NCI-H1930 (cell line): ENCODE results near the gene ZNF236.

Experiments used
- DNase-seq, 2 experiments: peaks; one replicate each; lab custom pipeline; 2025; lab: John Stamatoyannopoulos, UW

ZNF236 gene

DNA sequence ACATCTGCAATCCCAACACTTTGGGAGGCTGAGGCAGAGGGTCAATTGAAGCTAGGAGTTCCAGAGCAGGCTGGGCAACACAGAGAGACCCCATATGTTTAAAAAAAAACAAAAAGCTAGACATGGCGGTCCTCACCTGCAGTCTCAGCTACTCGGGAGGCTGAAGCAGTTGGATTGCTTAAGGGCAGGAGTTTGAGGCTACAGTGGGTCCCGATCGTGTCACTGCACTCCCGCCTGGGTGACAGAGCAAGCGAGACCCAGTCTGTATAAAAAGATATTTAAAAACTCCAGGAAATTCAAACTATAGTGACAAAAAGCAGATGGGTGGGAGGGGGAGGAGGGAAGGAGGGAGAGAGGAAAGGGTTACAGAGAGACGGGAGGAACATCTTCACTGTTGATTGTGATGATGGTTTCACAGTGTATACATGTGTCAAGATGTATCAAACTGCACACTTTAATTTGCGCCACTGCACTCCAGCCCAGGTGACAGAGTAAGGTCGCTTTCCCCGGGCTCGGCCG lies 942 bp upstream of the ZNF236 start:
- DNase-seq: no peak

DNA sequence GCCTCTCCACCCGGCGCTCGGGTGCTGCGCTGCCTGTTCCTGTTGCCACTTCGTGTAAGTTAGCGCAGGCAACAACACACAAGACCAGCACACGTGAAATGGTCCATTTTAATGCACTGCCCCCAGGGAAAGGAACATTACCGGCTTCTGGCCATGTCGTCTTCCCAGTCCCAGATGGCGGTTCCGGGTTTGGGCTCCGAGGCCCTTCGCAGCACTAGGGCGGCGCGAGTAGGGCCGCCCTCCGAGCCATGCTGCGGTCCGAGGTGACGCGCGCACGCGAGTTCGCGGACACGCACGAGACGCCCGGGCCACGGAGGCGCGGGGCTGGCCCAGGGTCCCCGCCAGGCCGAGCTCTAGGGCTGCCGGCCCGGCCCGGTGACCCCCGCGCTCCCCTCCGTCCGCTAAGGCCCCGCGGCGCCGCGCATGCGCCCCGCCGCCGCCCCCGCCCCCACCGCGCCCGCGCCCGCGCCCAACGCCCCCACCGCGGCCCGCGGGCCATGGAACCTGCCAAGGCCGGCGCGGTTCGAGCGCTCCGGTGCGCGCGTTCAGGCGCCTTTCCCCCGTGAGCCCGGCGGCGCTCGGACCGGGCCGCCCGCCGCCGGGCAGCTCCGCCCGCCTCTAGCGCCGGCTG lies 367 bp upstream of the ZNF236 start:
- DNase-seq: peak in 1 of 2 experiments; percentile 68

DNA sequence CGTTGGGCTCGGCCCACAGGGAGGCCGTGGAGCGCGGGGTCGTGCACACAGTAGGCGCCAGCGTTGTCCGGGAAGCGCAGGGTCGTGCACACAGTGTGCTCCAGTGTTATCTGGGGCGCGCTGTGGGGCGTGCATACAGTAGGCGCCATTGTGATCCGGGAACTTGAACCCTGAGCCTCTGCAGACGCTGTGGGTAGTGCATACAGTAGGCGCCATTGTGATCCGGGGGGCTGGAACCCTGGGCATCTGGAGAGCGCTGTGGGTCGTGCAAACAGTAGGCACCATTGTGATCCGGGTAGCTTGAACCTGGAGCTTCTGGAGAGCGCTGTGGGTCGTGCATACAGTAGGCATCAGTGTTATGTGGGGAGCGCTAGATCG lies 793 bp downstream of the ZNF236 start:
- no peak for DNase-seq

DNA sequence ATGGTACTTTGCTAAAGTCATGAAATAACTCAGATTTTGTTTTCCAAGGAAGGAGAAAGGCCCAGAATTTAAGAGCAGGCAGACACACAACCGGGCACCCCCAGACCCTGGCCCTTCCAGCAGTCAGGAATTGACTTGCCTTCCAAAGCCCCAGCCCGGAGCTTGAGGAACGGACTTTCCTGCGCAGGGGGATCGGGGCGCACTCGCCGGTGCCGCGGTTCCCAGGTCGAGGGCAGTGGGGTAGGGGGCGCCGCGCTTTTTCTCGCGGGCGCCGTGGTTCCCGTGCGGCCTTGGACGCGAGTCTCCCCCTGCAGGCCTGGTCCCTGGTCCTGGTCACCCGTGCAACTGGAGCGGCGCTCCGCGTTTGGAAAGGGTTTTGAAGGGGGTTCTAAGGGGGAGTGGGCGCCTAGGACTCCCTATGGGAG lies 1.2 kb downstream of the ZNF236 start:
- DNase-seq: peak; percentile 61 to 76

DNA sequence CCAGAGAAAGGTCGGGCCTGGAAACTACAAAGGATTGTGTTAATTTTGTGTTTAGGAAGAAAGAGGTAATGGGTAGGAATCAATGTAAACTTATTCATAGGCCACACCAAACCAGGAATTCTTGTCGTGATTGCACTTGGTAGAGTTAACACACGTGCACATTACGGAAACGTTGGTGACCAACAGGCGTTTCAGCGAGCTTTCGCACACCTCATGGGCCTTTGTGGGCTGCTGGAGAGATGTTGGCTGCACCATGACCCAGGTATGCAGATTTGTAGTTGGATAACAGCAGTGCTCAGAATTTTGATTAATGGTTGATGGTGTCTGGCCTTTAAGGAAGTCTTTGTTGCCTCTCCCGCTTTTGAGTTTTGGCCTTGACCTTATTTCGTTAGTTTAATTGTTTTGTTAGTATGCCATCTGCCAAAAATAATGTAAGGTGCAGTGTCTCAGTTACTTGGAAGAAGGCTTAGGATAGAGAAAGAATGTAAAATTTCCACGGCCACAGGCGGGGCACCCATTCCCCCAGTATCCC lies 1.9 kb downstream of the ZNF236 start:
- DNase-seq: peak in 1 of 2 experiments; percentile 52

DNA sequence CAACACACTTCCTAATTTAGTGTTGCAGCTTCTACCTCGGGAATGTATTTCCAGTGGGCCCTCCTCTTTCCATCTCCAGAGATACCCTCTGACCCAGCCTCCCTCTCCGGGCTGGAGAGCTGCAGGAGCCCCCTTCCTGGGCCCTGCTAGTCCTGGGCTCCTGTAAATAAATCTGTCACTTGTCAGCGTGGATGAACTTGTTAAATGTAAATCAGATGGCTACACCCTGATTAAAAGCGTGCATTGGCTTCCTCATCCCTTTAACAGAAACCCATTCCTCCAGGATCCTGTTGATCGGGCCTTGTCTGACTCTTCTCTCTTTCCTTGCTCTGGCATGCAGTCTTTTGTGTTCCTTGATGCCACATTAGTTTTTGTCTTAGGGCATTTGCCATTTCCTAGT lies 2.4 kb downstream of the ZNF236 start:
- no peak for DNase-seq

DNA sequence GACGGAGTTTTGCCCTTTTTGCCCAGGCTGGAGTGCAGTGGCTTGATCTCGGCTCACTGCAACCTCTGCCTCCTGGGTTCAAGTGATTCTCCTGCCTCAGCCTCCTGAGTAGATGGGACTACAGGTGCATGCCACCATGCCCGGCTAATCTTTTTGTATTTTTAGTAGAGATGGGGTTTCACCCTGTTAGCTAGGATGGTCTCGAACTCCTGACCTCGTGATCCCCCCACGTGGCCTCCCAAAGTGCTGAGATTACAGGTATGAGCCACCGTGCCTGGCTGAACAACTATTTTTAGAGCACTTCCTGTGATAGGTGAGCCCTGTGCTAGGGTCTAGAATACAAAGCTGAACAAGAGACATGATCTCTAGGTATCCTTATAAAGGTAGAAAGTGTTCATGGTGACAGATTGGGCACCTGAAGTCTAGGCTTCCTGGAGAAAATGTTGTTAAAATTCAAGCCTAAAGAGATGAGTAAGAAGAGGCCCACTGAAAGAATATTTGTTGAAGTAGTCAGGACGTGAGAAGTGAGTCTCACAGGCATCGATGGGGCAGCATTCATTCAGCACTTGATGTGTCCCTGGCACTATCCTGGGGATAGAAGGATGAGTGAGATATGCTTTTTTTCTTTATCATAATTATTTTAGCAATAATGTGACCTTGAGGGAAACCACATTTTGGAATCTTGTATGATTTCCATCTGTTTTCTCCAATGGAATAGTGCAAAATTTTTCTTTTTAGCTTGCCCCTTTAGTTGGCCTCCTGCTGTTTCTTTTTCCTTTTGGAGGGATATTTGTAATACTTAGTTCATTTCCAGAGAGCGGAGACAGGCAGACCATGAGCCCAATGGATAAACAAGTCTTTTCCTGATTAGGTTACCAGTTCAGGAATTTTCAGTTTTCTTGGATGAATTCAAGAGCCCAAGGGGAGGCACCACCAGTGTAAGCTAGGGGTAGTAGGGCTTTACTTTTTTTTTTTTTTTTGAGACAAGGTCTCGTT lies 5.1 kb downstream of the ZNF236 start:
- DNase-seq: no peak

DNA sequence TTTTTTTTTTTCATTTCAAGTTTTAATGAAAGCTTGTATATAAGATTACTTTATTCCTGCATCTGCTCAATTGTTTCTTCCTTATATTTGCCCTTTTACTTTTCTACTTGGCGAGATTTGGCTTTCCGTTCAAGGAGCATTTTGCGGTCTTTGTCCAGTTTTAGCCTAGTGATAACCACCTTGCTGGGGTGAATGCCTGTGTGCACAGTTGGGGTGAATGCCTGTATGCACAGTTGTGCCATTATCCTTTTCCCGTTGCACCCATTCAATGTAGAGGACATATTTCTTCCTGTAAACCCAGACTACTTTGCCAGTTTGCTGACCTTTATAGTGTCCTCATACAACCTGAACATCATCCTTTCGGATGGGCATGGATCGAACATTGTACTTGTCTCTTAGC lies 12.0 kb downstream of the ZNF236 start:
- no peak for DNase-seq

DNA sequence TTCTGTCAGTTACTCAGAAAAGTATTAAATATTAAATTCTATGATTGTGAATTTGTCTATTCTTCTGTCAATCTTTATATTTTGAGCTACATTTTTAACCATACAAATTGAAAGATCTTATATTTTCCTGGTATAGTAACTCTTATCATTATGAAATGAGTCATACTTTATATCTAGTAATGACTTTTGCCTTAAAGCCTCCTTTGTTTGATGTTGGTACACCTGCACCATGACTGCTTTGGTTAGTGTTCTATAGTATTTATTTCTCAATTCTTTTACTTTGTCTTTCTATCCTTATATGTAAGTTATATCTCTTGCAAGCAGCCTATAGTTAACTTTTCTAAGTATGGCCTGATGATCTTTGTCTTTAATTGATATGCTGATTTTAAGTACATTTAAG lies 13.0 kb downstream of the ZNF236 start:
- DNase-seq: no peak

DNA sequence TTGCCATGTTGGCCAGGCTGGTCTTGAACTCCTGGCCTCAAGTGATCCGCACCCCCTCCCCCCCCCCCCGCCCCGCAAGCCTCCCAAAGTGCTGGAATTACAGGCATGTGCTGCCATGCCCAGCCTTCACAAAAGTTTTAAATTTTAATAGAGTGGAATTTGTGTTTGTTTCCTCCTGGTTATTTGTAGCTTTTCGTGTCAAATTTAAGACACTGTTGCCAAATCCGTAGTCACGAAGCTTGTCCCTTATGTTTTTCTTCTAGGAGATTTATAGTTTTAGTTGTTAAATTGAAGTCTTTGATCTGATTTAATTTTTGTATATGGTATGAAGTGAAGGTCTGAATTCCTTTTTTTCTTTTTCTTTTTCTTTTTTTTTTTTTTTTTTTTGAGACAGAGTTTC lies 14.7 kb downstream of the ZNF236 start:
- no peak for DNase-seq

DNA sequence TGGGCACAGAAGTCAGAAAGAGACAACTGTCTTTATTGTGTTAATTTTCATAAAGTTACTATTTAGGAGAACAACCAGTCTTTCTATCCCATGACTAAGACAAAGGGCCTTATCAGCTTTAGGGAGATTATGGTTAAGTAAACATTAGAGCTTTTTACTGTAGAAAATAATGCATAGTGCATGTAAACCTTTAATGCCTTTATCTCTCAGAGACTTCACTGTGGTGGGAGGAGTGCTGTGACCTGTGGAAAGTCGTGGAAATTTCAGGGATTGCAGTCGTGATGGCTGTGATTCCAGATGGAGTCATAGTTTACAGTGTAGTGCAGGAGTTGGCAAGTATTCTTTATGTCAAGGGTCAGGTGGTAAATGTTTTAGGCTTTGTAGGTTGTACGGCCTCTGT lies 15.8 kb downstream of the ZNF236 start:
- DNase-seq: no peak

DNA sequence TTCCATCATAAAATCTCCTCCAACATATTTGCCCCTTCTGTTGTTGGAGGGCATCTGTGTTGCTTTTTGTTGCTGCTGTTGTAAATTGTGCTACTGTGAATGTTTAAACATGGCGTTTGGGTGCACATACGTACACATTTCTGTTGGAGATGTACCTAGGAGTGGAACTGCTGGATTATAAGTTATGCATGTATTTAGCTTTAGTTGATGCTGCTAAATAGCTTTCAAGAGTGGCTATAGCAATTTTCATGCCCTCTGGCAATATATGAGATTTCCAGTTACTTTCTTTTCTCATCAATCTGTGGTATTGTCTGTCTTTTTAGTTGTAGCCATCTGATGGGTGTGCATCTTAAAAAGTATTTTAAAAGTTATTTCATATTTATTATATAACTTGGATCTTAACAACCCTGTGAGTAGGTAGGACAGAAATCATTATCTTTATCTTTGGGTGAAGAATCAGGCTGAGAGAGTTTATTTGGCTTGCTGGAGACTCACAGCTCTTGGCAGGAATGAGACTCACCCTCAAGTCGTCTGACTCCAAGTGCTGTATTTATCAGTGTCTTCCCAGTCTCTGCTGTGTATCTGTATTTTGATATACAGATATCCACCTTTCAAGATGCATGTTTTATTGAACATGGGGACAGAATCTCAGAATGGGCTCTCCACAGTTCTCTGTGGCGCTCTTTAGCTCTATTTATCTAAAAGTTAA lies 16.9 kb downstream of the ZNF236 start:
- no peak for DNase-seq

DNA sequence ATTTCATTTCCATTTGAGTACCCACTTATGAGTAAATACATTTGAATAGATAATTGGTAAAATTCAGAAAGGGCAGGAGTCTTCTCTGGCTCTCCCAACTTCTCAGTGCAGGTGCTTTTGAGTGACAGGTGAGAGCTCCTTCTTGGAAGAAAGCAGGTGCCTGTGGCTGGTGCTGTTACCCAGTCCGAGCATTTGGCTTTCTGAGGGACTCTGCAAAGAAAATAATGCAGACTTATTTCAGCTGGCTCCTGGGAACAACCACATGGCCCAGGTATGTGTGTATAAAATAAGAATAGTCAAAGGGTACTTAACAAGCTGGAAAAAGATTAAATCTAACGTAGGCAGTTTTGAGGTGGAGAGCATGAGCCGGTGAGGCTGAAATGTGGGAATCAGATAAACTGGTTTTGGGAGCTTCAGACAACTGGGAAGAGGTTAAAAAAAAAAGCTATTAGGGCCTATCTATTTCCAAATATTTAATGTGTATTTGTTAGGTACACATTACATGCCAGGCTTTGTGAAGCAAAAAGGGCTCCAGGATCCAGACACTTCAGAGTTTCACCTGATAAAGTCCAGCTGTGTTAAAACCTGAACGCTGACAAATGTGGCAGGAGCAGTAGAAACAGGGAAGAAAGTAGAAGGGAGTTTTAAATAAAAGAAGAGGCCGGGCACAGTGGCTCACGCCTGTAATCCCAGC lies 20.6 kb downstream of the ZNF236 start:
- DNase-seq: no peak

DNA sequence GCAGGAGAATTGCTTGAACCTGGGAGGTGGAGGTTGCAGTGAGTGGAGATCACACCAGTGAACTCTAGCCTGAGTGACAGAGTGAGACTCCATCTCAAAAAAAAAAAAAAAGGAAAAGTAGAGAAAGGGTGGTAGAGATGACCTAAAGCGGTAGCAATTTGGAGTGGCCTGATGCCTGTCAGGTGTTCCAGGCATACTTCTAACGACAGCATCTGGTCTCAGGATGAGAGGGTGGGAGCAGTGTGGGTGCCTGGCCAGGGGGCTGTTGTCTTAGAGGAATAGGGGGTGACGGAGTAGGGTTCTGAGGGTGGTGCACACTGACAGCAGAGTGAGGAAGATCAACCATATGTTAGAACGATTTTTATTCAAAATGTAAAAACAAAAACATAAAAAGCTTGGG lies 21.8 kb downstream of the ZNF236 start:
- no peak for DNase-seq

DNA sequence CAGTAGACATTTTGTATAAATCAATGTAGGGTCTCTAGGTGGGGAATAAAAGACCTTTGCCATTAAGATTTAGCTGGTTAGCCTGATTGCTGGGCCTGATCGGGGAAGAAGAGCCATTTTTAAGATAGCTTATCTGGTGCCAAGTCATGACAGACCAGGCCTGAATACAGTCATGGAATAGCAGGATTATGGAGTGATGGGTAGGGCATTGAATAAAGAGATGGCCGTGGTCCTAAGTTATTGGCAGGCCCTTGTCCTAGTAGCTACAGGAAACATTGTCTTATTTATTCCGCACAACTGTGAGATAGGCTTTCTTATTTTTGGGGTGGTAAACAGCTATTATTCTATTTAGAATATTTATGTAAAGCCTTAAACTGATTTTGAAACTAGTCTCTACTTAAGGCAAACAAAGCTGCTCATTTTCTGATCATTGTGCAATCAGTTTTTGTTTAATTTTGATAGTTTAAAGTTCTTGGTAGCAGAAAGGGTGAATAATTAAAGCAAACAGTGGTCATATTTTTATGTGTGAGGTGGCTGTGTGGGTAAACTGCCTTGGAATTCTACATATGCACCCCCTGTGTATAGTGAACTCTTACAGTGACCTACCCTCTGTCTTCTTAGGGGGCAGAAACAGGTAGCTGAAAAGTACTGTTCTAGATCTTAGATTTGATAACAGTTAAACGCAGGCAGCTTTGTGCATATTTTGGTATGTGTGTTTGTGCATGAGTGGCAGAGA lies 22.6 kb downstream of the ZNF236 start:
- DNase-seq: no peak

DNA sequence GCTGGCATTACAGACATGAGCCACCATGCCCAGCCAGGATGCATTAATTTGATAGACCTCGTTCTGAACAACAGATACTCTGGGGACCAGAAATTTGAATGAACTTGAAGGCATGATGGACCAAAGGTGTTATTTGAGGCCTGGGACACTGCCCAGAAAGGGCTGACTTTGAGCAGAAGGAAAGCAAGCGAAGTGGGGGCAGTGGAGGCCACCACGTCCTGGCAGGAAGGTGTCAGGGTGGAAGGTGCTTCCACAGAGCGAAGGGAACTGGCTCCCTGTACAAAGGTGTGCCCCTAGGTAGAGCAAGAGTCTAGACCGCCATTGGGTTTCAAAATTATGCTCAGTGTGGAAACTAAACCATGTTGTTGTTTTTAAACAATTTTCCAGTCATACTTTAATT lies 23.9 kb downstream of the ZNF236 start:
- no peak for DNase-seq

DNA sequence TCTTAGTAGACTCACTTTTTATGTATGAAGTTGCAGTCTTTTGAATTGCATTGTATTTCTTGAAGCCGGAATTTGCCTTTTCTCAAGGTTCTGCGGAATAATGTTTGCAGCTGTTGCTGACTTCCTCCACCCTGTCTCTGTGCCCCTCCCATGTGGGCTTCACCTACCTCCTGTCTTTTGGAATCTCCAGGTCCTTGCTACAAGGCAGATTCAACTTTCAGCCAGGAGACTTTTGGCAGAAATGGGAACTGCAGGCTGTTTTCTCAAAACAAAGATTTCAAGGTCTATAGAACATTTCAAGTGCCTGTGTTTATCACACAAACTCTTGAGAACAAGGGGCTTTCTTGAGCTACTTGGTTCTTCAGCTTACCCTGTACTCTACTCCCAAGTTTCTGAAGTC lies 25.6 kb downstream of the ZNF236 start:
- DNase-seq: no peak

DNA sequence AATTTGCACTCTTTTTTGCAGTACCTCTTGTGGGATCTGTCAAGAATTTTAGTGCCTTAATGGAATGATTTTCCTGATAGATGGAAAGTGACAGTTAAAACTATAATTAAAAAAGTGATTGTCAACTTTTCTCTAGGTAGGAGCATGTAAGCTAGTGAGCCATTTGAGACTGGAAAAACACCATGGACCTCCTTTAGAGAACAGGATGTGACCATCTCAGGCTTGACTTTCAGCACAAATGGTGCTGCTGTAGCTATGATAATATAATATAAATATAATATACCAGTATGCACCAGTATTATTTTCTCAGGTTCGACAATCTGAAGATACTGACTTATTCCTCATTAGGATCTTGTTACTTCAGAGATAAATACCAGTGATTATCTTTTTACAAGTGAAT lies 27.8 kb downstream of the ZNF236 start:
- no peak for DNase-seq

DNA sequence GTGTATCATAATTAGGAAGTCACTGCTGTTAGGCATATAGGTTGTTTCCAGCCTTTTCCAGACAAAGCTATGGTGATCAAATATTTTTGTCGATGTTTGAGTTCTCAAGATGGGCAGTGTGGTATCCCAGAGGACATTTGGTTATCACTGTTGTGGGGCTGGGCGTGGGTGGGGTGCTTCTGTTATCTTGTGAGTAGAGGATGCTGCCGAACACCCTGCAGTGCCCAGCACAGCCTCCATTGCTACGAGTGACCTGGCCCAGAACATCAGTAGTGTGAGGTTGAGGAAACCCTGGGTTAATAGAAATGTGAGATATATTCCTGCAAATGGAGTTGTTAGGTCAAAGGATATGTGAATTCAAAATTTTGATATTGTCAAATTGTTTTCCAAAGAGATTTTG lies 33.2 kb downstream of the ZNF236 start:
- no peak for DNase-seq

DNA sequence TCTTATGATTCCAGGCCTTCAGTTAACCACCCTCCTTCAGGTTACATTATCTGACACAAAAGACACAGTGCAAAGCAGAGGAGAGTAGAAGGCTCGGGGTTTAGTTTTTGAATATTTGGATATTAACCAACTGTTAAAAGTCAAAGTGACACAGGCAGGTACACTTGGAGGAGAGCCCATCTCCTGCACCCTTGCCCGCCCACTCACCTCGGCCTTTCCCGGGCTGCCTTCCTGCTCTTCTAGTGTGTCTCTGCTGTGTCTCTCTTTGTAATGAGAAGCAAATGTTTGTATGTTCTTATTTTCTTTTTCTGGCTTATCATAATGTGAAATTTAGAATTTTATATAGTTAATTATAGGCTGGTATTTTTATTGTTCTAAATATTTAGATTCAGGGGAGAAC lies 35.1 kb downstream of the ZNF236 start:
- DNase-seq: no peak
